Stimulated activated CD8-positive, alpha-beta memory T cell treated with anti-CD3 and anti-CD28 coated beads, Interleukin-15, amount 100 ng/mL, for 48 hours (primary cell): ENCODE measurements around the gene FARP2.
"Not testable (repeated sequence)": the region's sequence is repeated elsewhere in the genome, so short reads cannot be mapped to it uniquely, and the experiment has no call there.

Source experiments
- DNase-seq, 2 donors: peaks; one replicate each; pipeline ENCODE4 v3.0.0-alpha.2; 2020; ENCODE audit warnings: low read depth in 2 of 2

The FARP2 gene

DNA sequence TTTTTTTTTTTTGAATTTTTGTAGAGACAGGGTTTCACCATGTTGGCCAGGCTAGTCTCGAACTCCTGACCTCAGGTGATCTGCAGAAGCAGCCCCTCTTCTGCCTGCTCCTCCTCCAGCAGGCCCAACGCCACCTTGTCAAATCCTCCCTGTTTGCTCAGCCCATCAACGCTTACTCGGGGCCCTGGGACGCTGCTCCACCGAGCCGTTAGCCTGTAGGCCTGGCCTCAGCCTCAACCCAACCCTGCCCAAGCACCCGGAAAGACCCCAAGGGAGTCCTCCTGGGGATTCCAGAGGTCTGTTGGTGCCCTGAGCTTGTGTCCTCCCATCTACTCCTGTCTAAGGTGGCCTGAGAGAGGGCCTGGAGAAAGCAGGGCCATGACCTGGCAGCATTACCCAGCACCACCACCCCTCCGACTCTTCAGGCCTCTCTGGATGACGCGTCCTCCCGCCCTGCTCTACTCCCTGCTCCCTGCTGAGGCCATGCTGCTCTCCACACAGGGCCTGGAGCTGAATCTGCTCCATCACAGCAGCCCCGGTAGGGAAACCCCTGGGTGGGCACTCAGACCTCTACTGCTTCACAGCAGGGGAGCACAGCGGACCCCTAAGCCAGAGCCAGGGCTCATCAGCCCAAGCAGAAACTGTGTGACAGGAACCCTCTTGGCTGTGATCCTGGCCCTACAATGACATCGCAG, 149.1 kb downstream of the FARP2 start:
- no peak for DNase-seq

DNA sequence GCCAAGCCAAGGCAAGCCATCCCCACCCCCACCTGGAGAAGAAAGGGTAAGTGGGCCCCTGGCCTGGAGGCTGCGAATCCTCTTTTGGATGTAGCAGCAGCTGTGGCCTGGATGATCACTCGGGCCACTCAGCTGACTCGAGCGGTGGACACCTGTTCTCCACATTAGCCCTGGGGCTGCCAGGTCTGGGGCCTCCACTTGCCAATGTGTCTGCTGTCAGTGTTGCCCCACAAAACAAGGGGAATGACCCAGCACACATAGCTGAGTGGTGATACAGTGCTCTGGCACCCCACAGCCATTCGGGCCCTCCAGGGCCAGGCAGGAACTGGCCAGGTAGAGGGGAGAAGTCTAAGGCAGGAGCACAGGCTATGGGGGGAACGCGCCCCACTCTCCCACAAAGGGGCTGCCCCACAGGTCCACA, 149.7 kb downstream of the FARP2 start:
- no peak for DNase-seq

DNA sequence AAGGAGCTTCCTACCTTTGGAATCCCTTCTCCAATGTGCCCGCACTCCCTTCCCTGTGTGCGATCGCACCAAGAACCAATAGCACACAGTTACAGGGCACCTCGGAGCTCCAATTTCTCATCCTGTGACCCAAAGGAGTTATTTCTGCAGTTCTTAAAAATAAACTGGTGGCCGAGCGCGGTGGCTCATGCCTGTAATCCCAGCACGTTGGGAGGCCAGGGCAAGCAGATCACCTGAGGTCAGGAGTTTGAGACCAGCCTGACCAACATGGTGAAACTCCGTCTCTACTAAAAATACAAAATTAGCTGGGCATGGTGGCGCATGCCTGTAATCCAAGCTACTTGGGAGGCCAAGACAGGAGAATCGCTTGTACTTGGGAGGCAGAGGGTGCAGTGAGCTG, 150.2 kb downstream of the FARP2 start:
- not testable (repeated sequence) for DNase-seq

DNA sequence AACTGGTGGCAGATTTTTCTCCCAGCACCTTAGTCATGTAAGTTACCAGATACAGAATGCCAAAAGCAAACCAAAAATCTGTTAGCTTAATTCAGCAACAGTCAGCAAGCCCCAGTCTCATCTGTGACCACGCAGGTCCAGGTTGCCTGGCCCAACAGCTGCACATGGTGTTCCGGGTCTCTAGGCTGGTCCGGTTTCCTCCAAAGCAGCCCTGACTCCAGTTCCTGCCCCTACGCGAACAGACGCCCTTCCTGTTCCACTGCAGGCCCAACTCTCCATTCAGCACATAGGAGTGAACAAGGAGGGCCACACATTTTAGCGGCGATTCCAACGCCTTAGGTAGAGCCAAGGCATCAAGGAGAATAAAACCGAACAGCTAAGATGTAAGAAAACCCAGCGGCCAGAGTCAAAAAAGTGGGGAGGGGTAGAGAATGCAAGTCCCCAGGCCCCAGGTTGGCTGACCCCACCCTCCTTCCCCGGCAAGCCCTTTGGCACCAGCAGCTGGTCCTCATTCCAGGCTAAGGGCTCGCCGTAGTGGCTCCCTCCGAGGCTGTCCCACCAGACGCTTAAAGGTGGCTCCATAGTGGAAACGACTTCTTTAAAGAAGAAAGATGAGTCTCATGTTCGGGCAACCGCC, 150.8 kb downstream of the FARP2 start:
- no peak for DNase-seq

DNA sequence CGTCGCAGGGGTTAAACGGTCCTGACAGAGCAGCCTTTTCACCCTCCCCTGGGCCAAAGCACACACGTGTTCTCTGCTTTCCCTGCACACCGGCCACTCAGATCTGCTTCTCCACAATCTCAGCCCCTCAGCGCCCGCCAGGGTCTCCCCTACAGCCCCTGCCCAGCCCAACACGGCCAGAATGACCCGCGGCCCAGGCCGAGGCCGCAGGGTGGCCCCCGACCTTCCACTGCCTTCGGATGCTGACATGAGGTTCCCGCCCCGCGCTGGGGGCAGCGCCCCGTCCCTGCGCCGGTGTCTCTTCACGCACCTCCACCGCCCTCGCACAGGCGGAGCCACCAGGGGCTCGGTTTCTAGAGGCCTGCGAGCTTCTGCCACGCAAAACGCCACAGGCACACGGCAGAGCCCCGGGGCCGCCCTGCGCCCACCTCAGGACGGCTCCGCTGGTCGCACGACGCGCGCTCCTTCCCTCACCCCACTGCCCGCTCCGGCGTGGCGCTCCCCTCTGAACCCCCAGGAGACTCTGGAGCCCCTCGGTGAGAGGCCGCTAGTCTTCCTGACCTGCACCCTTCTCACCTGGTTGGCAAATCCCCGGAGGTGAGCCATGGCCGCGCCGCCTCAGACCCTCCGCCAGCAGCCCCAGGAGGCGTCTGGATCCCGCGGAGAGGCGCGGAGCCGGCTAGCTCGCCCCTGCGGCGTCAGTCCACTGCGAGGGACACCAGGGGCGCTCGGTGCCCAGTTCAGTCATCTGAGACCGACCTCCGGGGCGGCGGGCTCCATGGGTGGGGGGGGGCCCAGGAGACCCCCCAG, 151.6 kb downstream of the FARP2 start:
- DNase-seq, result peak; percentile 9 to 12

DNA sequence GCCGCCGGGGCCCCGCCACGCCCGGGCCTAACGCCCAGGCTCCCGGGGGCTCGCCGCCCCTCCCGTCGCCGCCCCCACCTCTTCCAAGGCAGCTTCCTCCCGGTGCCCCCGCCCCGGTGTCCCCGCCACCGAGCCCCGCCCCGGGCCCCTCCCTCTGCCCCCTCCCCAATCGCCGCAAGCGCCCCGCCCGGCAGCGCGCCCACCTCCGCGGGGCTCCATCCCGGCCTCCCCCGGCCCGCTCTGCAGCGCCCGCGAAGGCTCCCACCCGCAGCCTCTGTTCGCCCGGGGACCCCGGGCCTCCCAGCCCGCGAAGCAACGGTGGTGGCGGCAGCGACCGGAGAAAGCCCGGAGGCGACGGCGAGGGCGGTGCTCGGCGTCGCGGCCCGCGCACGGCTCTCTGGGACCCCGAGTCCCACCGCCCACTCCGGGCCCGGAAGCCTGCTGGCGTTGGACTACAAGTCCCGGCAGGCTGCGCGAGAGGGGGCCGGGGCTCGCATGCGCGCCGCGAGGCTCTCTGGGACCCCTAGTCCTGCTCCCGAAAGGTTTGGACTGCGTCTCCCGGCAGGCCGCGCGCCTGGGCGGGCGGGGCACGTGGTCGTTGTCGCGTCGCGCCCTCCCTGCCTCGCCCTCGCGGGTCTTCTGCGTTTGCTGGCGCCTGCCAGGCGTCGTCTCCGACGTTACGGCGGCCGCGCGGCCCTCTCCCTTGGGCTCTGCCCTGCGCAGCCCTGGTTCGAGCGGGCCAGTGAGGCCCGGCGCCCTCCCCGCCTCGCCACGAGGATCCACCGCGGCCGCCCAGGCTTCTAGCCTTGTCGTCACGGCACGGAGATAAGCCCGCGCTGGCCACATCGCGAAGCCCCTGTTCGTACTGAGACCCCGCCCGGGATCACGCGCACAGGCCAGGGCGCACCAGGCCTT, 152.4 kb downstream of the FARP2 start, which contains the start of gene STK25:
TSS of gene STK25 (minus strand) at position 345 of the 915 bp plus-strand sequence. CDS start 549 bp downstream, outside the sequence.
- DNase-seq, result peak; percentile 98 to 99

DNA sequence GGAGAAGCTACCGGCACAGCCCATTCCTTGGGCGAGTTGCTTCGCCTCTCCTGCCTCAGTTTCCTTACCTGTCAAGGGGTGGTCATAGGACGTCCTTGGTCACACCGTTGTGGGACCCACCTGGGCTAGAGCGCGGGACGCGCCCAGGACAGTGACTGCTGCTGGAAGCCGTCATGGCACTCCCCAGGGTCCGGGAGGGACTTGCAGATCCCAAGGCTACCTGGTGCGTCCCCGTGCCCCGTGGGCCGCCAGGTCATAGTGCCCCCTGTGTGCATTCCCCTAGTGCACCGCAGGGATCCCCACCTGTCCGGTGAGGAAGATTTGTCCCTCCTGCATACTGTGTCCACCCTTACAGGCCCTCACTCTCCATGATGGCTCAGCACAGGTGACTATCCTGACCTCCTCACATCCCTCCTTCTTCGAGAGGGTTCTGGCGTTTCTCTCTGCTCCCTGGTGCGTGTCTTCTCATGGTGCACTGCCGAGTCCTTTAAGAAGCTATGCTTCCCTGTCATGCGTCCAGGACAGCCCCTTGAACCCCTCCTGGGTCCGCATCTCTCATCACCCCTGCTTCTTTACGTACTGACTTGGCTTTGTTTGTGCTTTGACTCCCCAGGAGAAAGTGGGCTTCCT, 153.2 kb downstream of the FARP2 start:
- DNase-seq, result no peak

DNA sequence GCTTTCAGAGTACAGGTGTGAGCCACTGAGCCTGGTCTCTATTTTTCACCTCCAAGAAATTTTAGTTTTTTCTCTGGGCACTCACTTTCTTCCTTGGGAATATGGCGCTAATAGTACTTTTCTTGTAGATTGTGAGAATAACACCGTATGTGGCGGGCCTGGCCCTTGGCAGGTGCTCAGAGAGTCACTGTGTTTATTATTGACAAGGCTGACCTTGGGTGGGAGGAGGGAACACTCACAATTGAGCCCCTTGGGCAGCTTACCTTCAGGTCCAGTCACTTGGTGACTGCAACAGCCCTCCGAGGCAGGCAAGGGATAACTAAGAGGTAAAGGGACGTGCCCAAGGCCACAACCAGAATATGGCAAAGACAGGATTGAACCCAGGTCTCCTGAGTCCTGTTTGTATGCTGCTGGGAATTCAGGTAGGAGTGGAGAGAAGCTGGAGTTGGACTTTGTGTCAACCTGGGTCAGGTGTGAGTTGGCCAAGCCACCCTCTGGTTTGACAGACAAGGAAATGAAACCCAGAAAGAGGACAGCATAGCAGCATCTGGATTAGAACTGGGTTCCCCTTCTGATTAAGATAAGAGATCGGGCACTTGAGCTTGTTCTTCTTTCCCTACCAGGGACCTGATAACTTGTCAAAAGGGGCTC, 155.1 kb downstream of the FARP2 start:
- DNase-seq, result no peak

DNA sequence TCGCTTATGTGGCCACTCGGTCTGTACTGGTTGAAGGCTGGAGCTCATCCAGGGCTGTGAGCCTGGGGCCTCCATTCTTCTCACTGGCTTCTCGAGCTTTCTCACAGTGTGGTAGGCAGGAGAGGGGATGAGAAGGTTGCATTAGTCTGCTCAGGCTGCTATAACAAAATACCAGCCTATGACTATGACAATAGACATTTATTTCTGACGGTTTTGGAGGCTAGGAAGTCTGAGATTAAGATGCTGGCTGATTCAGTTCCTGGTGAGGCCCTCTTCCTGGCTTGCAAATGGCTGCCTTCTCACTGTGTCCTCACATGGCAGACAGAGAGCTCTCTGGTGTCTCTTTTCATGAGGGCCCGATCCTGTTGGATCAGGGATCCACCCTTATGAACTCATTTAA, 158.5 kb downstream of the FARP2 start:
- no peak for DNase-seq

DNA sequence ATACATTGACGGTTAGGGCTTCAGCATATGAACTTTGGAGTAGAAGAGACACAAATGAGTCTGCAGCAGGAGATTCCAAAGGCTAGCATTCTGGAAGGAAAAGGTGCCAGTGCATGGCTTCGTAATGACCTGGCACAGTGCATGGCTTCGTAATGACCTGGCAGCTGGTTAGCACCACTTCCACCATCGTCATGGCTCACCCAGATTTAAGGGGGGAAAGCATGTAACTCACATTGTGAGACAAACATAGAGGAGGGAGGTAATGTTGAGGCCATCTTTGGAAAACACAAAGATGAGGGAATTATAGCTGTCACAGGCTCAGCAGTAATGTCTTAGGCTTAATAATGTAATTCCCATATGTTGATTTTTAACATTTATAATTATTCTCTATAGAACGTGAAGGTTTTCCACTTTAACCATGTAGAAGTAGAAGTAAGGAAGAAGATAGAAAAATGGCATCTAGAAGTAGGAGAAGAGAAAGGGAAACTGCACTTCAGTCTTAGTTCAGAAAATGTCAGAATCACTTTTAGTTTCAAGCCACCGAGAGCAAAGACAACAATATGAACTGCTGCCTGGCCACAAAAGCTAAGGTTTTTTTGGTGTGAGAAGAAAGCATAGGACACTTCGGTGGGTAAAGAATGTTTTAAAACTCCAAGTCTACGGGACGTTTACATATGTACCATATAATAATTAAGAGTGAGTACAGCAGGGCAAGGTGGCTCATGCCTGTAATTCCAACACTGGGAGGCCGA, 159.1 kb downstream of the FARP2 start:
- no peak for DNase-seq

DNA sequence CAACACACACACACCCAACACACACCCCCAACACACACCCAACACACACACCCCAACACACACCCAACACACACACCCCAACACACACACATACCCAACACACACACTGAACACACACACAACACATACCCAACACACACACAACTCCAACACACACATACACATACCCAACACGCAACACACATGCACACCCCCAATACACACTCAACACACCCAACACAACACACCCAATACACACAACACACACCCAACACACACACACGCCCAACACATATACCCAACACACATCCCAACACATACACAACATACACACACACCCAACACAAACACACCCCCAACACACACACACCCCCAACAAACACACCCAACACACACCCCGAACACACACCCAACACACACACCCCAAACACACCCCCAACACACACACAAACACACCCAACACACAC, 160.5 kb downstream of the FARP2 start:
- DNase-seq, result no peak

DNA sequence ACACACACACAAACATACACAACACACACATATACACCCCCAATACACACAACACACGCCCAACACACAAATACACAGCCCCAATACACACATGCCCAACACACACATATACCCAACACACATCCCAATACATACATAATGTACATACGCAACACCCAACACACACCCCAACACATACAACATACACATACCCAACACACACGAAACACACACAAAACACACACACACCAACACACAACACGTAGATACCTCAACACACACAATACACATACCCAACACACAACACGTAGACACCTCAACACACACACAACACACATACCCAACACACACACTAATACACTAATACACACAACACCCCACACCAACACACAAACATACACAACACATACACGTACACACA, 161.2 kb downstream of the FARP2 start:
- DNase-seq, result no peak

DNA sequence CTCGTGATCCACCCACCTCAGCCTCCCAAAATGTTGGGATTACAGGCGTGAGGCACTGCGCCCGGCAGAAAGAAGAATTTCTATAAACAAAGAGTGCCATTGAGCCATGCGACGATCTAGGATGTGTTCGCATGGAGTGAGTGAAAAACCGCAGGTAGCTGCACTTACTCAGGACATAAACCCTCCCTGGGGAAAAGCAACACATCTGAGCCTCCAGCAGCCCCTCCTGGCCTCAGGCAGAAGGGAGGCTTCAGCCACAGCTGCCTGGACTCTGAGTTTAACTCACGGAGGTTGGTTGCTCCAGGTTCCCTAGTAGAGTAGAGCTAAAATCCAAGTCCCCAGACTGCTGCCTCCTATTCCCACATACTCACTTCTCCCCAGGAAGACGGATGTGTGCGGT, 163.6 kb downstream of the FARP2 start:
- DNase-seq, result no peak

DNA sequence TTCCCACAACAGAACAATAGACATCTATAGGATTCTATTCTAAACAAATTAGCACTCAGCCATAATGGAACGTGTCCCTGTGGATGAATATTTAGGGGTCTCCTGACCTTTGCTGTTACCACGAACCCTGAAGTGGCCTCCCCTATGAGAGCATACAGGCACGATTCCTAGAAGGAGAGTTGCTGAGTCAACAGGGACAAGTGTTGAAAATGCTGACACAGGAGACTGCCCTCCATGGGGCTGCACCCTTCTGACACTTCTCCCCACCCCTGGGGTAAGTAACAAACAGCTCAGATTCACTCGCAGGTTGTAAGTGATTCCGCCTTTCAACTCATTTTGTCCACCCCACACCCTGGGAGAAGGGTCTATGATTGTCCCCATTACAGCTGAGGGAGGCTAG, 166.4 kb downstream of the FARP2 start:
- no peak for DNase-seq

DNA sequence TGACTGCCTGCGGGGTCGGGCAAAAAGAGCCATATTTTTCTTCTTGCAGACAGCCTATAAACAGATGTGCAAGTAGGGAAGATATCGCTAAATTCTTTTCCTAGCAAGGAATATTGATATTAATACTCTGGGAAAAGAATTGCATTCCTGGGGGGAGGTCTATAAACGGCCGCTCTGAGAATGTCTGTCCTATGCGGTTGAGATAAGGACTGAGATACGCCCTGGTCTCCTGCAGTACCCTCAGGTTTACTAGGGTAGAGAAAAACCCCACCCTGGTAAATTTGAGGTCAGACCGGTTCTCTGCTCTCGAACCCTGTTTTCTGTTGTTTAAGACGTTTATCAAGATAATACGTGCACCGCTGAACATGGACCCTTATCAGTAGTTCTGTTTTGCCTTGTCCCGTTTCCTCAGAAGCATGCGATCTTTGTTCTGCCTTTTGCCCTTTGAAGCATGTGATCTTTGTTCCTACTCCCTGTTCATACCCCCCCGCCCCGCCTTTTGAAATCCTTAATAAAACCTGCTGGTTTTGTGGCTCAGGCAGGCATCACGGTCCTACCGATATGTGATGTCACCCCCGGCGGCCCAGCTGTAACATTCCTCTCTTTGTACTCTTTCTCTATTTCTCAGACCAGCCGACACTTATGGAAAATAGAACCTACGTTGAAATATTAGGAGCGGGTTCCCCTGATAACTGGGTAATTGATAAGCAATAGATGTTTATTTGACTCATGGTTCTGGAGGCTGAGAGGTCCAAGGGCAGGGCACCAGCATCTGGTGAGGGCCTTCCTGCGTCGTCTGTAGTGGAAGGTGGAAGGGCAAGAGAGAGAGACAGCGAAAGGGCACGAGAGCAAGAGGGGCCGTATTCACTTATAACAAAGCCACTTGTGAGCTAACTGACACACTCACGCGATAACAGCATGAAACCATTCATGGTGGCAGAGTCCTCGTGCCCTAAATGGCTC, 170.0 kb downstream of the FARP2 start:
- not testable (repeated sequence) for DNase-seq

DNA sequence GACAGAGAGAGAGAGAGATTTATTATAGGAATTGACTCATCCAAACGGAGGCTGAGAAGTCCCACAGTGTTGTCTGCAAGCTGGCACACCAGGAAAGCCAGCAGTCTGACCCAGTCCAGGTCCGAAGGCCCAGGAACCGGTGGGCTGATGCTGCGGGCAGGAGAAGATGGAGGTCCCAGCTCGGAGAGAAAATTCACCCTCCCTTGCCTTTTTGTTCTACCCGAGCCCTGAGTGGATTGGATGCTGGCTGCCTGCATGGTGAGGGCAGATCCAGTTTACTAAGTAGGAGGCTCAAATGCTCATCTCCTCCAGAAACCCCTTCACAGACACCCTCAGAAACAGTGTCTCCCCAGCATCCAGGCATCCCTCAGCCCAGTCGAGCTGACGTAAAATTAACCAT, 174.5 kb downstream of the FARP2 start:
- DNase-seq, result no peak

DNA sequence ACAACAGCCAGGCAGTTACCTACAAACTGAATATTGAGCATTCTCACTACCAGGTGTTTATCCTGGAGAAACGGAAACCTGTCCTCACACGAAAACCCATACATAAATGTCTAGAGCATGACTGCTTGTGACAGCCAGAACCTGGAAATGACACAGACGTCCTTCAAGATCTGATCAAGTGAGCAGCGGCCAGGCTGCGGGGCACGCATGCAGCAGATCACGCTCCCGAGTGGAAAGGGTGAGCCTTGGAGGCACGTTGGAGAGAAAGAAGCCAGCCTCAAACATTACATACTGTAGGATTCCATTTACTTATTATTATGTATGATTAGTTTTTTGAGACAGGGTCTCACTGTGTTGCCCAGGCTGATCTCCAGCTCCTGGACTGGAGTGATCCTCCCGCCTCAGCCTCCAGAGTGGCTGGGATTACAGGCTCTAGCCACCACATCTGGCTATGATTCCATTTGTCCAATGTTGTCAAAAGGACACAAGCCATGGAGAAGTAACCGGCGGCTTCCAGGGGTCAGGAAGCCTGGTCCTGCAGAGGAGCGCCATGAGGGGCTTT, 175.2 kb downstream of the FARP2 start:
- DNase-seq, result no peak

DNA sequence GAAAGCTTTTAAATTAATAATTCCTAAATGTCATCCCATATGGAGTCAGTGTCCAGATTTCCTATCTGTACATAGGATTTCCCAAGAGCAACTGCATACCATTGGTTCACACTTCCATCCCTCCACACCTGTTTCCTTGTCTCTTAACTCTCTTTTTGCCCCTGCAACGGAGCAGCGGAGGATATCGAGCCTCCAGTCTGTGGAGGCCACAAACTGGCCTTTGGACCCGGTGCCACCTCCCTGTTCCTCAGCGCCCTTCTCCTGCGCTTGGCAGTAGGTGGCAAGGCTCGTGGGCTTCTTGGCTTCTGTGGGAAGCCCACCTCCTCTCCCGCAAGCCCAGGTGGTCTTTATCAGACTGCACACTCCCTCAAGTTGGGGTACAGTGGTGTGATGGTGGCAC, 176.1 kb downstream of the FARP2 start:
- DNase-seq, result no peak
